Omental fat pad (tissue), 4 donors: Measurements from ENCODE around the gene ACVR2A. TPM values are rescaled to one million over a fixed set of nuclear protein-coding genes. Genes with fewer than 3 reads are reported as not detected.

Experiments
- ATAC-seq: fragments of 150-250 bp; one replicate; pipeline ENCODE4 v1.9.1; 2016; ENCODE audit warnings: mild to moderate bottlenecking, moderate library complexity; ENCODE audit not compliant: low FRiP score
- DNase-seq: peaks from one replicate; pipeline ENCODE4 v3.0.0-alpha.2; 2019; ENCODE audit warnings: low spot score
- total RNA-seq, 4 donors: library from RNA; depleted of rRNA; stranded (reverse); fragments of >200 nt; gene quantifications; one replicate each; pipeline ENCODE4 v1.1.0, GENCODE V29; 2016
- TF ChIP-seq, protein P1 (sequence below), 3 donors: fragments of 450-650 bp; IDR thresholded peaks; one replicate each; pipeline ENCODE4 v1.5.1; 2016 to 2017; ENCODE audit warnings: antibody characterized with exemption in 3 of 3, mild to moderate bottlenecking in 3 of 3, moderate library complexity in 2 of 3

Gene ACVR2A
- total RNA-seq, 4 donors from 2014 or later, result 15.9 to 31.5 (median 19.2) TPM

DNA sequence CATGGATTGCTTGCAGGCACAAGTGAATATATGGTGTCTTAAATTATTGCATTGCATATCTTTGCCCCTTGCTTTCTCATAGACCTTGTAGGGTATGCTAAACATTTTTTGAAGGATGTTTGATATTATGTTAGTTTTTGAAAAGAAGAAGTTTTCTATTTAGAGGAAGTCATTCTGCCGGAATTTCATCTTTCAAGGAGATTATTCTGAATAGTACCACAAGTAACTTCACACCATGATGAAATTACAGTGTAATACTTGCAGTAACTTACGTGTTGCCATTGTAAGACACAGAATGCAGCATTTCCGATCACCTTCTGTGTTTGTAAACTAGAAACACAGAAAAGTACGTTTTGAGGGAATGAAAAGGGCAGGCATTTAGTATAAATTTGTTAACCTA, 71.9 kb downstream of the ACVR2A start:
- ATAC-seq (no peak), DNase-seq (no peak)
- TF ChIP-seq, protein P1, sequence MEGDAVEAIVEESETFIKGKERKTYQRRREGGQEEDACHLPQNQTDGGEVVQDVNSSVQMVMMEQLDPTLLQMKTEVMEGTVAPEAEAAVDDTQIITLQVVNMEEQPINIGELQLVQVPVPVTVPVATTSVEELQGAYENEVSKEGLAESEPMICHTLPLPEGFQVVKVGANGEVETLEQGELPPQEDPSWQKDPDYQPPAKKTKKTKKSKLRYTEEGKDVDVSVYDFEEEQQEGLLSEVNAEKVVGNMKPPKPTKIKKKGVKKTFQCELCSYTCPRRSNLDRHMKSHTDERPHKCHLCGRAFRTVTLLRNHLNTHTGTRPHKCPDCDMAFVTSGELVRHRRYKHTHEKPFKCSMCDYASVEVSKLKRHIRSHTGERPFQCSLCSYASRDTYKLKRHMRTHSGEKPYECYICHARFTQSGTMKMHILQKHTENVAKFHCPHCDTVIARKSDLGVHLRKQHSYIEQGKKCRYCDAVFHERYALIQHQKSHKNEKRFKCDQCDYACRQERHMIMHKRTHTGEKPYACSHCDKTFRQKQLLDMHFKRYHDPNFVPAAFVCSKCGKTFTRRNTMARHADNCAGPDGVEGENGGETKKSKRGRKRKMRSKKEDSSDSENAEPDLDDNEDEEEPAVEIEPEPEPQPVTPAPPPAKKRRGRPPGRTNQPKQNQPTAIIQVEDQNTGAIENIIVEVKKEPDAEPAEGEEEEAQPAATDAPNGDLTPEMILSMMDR (IDR thresholded peaks at IDR 0.05), result no peak

DNA sequence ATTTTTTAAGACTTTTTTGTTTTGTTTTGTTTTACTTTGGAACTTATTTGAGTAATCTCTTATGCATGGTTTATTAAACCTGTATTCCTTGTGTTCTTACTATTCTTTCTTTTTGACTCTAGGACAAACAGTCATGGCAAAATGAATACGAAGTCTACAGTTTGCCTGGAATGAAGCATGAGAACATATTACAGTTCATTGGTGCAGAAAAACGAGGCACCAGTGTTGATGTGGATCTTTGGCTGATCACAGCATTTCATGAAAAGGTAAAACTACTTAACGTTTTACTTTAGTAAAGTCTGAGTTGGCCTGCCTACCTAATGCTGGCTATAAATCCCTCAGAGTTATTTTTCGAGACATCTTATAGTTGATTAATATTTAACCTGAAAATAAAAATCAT, 72.3 kb downstream of the ACVR2A start:
- TF ChIP-seq, protein P1 (IDR thresholded peaks at IDR 0.05), result no peak
- DNase-seq, result no peak
- no peak for ATAC-seq

DNA sequence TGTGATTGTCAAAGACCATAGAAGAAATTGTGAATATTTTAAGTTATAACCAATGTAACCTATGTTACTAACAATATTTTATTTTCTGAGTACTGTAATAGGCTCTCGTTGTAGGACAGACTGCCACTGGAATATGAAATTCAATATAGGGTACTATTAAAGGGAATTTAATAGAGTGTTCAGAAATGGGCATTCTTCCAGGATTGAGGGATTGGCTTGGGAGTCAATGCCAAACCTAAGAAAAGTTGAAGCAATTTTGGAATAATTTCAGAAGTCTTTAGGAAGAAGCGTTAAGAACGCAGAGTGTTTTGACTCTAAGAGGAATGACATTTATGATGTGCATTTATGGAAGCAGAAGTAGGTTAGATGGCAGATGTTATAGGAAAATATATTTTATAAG, 79.0 kb downstream of the ACVR2A start:
- ATAC-seq, result no peak
- TF ChIP-seq, protein P1 (IDR thresholded peaks at IDR 0.05), result no peak
- DNase-seq, result no peak

DNA sequence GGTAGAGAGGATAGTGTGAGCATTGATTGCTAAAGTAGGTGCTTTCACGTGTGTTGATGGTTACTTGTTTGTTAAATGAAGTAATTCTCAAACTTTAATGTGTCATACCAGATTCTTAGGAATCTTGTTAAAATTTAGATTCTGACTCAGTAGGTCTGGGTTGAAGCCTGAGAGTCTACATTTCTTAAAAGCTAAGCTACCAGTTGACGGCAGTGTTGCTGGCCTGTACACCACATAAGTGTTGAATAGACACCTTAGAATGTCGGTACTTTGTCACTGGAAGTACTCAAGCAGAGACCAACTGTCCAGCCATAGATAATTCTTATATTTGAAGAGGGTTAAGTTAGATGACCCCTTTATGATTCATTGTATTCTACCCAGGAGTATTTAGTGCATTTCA, 79.8 kb downstream of the ACVR2A start:
- TF ChIP-seq, protein P1 (IDR thresholded peaks at IDR 0.05), result no peak
- ATAC-seq (no peak), DNase-seq (no peak)

DNA sequence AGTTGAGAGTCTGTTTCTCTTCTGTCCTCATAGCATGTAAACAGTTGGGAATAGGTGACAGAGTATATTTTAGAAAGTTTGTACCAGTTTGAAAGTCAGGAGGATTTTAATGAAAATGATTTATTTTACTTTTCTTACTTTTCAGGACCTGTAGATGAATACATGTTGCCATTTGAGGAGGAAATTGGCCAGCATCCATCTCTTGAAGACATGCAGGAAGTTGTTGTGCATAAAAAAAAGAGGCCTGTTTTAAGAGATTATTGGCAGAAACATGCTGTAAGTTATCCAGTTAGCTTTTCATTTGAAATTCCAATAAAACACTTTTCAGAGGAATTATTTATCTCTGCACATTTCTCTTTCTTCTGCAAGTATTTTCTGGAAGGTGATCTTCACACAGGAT, 81.1 kb downstream of the ACVR2A start:
- ATAC-seq (no peak), DNase-seq (no peak)
- TF ChIP-seq, protein P1 (IDR thresholded peaks at IDR 0.05), result no peak

DNA sequence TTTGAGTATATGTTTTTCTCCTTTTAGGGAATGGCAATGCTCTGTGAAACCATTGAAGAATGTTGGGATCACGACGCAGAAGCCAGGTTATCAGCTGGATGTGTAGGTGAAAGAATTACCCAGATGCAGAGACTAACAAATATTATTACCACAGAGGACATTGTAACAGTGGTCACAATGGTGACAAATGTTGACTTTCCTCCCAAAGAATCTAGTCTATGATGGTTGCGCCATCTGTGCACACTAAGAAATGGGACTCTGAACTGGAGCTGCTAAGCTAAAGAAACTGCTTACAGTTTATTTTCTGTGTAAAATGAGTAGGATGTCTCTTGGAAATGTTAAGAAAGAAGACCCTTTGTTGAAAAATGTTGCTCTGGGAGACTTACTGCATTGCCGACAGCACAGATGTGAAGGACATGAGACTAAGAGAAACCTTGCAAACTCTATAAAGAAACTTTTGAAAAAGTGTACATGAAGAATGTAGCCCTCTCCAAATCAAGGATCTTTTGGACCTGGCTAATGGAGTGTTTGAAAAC, 82.3 kb downstream of the ACVR2A start:
- DNase-seq, result no peak
- ATAC-seq, result no peak
- TF ChIP-seq, protein P1 (IDR thresholded peaks at IDR 0.05), result no peak

DNA sequence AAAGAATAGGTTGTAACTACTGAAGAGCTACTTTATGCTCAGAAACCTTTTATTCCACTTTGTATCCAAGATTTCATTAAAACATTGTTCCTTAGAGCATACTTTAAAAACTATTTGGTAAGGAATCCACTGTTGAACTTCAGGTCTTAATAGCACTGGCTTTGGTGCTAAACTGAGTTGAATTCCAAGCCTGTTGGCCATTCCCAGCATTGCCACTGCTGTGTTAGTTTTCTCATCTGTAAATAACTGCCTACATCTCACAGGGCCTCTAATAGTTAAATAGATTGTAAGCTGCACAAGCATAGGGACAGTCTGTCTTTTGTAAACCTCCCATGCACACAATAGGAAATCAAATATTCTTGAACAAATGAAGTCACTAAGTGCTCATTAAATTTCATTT, 89.1 kb downstream of the ACVR2A start:
- ATAC-seq, result no peak
- DNase-seq, result no peak
- TF ChIP-seq, protein P1 (IDR thresholded peaks at IDR 0.05), result no peak
